ENCODE measurements around the gene ABCC1. TPM values are rescaled to one million over a fixed set of nuclear protein-coding genes. Genes with fewer than 3 reads are reported as not detected.

The ABCC1 gene
- total RNA-seq, 4 donors from 2014 or later, result 24.3 to 32.2 (median 25.7) TPM

GRCh38 chr16:16037521-16037920 is 88.1 kb downstream of the ABCC1 start:
- TF ChIP-seq POLR2A (IDR thresholded peaks at IDR 0.05), result no peak
- TF ChIP-seq CTCF (IDR thresholded peaks at IDR 0.05), result no peak
- no peak for TF ChIP-seq EP300 (IDR thresholded peaks at IDR 0.05)
- Histone ChIP-seq H3K9me3 (no peaks in the 10 kb centered on the region), H3K27me3 (no peaks in the 10 kb centered on the region), H3K36me3 (peaks cover 0 to 81% (median 17%) of the 10 kb centered on the region in 3 donors), H3K4me1 (no peaks in the 10 kb centered on the region), H3K27ac (no peak overlapping the region), H3K4me3 (no peak overlapping the region)
- WGBS, 2 donors, result 95 to 97% methylated on average over 11 of the region's 11 CpGs
- no peak for DNase-seq (ENCODE audit: low spot score in 2 of 2)

- no peaks in the 10 kb centered on the region for H3K9me3 ChIP-seq
- no peak overlapping the region for H3K27ac ChIP-seq
- no peaks in the 10 kb centered on the region for H3K4me1 ChIP-seq
- TF ChIP-seq EP300 (IDR thresholded peaks at IDR 0.05) (no peak), CTCF (IDR thresholded peaks at IDR 0.05) (no peak), POLR2A (IDR thresholded peaks at IDR 0.05) (no peak)
- H3K27me3 ChIP-seq, result no peaks in the 10 kb centered on the region
- DNase-seq (ENCODE audit: low spot score in 2 of 2), result no peak
- WGBS, 2 donors, result 90 to 94% methylated on average over 1 of the region's 1 CpG
- H3K4me3 ChIP-seq, result no peak overlapping the region
- H3K36me3 ChIP-seq, result peaks cover 0 to 81% (median 17%) of the 10 kb centered on the region in 3 donors
Observed at GRCh38 chr16:16037970-16038369, 88.6 kb downstream of the ABCC1 start.

- Histone ChIP-seq H3K27me3 (no peaks in the 10 kb centered on the region), H3K27ac (no peak overlapping the region), H3K4me3 (no peak overlapping the region), H3K36me3 (peaks cover 0 to 80% (median 17%) of the 10 kb centered on the region in 3 donors), H3K9me3 (no peaks in the 10 kb centered on the region), H3K4me1 (no peaks in the 10 kb centered on the region)
- 55 to 69% methylated on average over 6 of the region's 6 CpGs for WGBS, 2 donors
- no peak for TF ChIP-seq EP300 (IDR thresholded peaks at IDR 0.05)
- no peak for TF ChIP-seq CTCF (IDR thresholded peaks at IDR 0.05)
- no peak for TF ChIP-seq POLR2A (IDR thresholded peaks at IDR 0.05)
- DNase-seq (ENCODE audit: low spot score in 2 of 2), result no peak
Observed at GRCh38 chr16:16038950-16039349, 89.5 kb downstream of the ABCC1 start.

GRCh38 chr16:16041196-16041892 is 91.9 kb downstream of the ABCC1 start:
- H3K4me1 ChIP-seq, result no peaks in the 10 kb centered on the region
- no peaks in the 10 kb centered on the region for H3K27me3 ChIP-seq
- no peak overlapping the region for H3K27ac ChIP-seq
- H3K36me3 ChIP-seq, result peaks cover 0 to 85% (median 8%) of the 10 kb centered on the region in 3 donors
- H3K4me3 ChIP-seq, result no peak overlapping the region
- WGBS, 2 donors, result 93 to 95% methylated on average over 10 of the region's 10 CpGs
- TF ChIP-seq EP300 (IDR thresholded peaks at IDR 0.05) (no peak), POLR2A (IDR thresholded peaks at IDR 0.05) (no peak), CTCF (IDR thresholded peaks at IDR 0.05) (no peak)
- no peaks in the 10 kb centered on the region for H3K9me3 ChIP-seq
- no peak for DNase-seq (ENCODE audit: low spot score in 2 of 2)

GRCh38 chr16:16042076-16042475 is 92.7 kb downstream of the ABCC1 start:
- no peaks in the 10 kb centered on the region for H3K4me1 ChIP-seq
- H3K27ac ChIP-seq, result no peak overlapping the region
- peaks cover 0 to 84% (median 5%) of the 10 kb centered on the region in 3 donors for H3K36me3 ChIP-seq
- TF ChIP-seq CTCF (IDR thresholded peaks at IDR 0.05), result no peak
- TF ChIP-seq POLR2A (IDR thresholded peaks at IDR 0.05), result no peak
- no peak for TF ChIP-seq EP300 (IDR thresholded peaks at IDR 0.05)
- H3K27me3 ChIP-seq, result no peaks in the 10 kb centered on the region
- H3K9me3 ChIP-seq, result no peaks in the 10 kb centered on the region
- no peak overlapping the region for H3K4me3 ChIP-seq
- DNase-seq (ENCODE audit: low spot score in 2 of 2), result no peak
- 85 to 89% methylated on average over 2 of the region's 2 CpGs for WGBS, 2 donors
